ENCODE measurements around the gene NOL11.

GRCh38 chr17:67779098-67779672, 61.4 kb downstream of the NOL11 start:
- no peak for TF ChIP-seq POLR2A (IDR thresholded peaks at IDR 0.05; ENCODE audit: low read length)
- no peak for TF ChIP-seq GATA1 (IDR thresholded peaks at IDR 0.05; ENCODE audit: low read depth, low read length)
